ENCODE results near the gene PI4KB.

The PI4KB gene

DNA sequence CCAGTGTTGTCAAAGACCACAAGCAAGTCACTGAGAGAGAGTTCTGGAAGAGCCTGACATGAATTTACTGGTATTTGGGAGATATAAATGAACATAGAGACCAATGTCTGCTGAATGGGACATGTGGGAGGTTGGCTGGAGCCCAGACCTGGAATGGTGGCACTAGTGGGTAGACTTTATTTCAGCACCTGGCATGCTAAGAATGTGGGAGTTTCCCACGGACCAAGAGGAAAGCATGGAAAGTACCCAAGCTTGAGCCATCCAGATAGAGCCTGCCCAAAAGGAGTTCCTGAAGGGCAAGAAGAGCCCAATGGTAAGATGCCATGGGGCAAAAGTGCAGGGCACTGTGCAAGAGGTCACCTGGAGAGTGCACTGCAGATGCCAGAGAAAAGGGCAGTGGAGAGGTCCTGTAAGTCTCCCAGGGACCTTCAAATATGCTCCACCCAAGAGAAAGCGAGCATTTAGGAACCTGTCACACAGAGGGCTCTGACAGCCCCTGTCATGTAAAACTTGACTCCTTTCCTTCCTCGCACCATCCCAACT is 53.2 kb downstream of the PI4KB start:
- no peak for DNase-seq (ENCODE audit: low read depth)
- TF ChIP-seq, protein P1, sequence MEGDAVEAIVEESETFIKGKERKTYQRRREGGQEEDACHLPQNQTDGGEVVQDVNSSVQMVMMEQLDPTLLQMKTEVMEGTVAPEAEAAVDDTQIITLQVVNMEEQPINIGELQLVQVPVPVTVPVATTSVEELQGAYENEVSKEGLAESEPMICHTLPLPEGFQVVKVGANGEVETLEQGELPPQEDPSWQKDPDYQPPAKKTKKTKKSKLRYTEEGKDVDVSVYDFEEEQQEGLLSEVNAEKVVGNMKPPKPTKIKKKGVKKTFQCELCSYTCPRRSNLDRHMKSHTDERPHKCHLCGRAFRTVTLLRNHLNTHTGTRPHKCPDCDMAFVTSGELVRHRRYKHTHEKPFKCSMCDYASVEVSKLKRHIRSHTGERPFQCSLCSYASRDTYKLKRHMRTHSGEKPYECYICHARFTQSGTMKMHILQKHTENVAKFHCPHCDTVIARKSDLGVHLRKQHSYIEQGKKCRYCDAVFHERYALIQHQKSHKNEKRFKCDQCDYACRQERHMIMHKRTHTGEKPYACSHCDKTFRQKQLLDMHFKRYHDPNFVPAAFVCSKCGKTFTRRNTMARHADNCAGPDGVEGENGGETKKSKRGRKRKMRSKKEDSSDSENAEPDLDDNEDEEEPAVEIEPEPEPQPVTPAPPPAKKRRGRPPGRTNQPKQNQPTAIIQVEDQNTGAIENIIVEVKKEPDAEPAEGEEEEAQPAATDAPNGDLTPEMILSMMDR (IDR thresholded peaks at IDR 0.05; ENCODE audit: insufficient read depth, low read depth, low read length, missing control alignments), result no peak
- H3K4me3 ChIP-seq (ENCODE audit: low read length), result no peak overlapping the region

DNA sequence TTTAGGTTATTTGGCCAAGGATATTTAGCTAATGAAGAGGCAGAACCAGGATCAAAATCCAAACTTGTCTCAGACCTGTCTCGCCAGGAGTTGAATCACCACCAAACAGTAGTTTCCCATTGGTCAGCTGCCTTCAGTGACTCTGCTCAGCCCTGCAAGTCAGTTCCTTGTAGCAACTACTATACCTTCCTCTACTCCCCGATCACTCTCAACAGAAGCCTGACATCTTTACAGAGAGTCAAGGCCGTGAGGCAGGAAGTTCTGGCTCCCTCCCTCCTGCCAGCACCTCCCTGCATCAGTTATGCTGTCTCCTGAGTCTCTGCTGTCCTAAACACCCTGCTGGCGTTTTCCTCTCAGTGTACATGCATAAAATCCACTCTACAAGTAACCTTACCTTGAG is 59.5 kb downstream of the PI4KB start:
- TF ChIP-seq, protein P1 (IDR thresholded peaks at IDR 0.05; ENCODE audit: insufficient read depth, low read depth, low read length, missing control alignments), result no peak
- H3K4me3 ChIP-seq (ENCODE audit: low read length), result no peak overlapping the region
- DNase-seq (ENCODE audit: low read depth), result peak; percentile 88

DNA sequence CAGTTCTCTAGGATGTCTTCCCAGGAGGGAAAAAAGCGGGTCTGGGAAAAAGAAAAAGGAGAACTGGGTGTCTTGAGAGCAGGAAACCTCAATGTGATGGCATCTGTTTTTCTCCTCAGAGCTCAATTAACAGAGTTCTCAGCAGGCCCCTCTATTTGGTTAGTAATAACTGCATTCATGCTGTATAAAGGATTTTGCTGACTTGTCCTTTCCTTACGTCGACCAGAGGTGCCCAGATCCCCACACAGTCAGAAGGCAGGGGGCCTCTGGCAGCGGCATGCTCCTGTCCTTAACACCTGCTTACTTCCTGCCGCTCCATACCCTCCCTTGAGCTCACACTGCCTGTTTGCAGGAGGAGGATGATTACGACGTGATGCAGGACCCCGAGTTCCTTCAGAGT is 60.4 kb downstream of the PI4KB start:
- DNase-seq (ENCODE audit: low read depth), result no peak
- no peak overlapping the region for H3K4me3 ChIP-seq (ENCODE audit: low read length)
- TF ChIP-seq, protein P1 (IDR thresholded peaks at IDR 0.05; ENCODE audit: insufficient read depth, low read depth, low read length, missing control alignments), result no peak

DNA sequence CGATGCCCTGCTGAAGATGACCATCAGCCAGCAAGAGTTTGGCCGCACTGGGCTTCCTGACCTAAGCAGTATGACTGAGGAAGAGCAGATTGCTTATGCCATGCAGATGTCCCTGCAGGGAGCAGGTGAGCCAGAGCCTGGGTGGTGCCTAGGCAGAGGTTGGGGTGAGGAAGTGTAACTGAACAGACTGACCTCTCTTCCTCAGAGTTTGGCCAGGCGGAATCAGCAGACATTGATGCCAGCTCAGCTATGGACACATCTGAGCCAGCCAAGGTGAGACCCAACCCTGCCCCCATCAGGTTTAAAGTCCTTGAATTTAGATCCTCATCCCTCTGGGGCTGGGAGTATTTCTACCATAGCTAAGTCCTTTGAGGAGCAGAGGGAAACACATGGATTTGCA is 60.9 kb downstream of the PI4KB start:
- no peak overlapping the region for H3K4me3 ChIP-seq (ENCODE audit: low read length)
- TF ChIP-seq, protein P1 (IDR thresholded peaks at IDR 0.05; ENCODE audit: insufficient read depth, low read depth, low read length, missing control alignments), result no peak
- no peak for DNase-seq (ENCODE audit: low read depth)

DNA sequence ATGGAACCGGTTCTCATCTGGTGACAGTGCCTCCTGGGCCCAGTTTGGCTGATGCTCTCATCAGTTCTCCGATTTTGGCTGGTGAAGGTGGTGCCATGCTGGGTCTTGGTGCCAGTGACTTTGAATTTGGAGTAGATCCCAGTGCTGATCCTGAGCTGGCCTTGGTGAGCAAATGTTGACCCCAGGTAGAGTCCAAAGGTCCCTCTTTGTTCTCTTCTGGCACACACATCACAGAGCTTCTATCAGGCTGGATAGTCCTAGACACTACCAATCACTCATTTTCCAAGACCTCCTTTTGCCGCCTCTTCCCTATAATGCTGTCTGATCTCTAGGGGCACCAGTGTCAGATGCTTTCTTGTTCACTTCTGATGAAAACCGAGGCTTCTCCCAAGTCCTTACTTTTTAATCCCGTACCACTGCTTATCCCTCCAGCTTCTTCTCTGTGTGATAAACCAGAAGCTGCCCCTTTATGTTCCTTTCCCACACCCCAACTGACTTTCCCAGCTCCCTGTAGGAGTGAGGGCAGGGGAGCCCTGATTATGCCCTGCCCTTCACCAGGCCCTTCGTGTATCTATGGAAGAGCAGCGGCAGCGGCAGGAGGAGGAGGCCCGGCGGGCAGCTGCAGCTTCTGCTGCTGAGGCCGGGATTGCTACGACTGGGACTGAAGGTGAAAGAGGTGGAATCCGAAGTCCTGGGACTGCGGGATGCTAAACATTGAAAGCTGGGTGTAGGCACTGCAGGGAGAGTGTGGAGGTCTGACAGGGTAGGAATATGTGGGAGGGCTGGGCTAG is 61.6 kb downstream of the PI4KB start:
- no peak overlapping the region for H3K4me3 ChIP-seq (ENCODE audit: low read length)
- no peak for DNase-seq (ENCODE audit: low read depth)
- TF ChIP-seq, protein P1 (IDR thresholded peaks at IDR 0.05; ENCODE audit: insufficient read depth, low read depth, low read length, missing control alignments), result no peak

DNA sequence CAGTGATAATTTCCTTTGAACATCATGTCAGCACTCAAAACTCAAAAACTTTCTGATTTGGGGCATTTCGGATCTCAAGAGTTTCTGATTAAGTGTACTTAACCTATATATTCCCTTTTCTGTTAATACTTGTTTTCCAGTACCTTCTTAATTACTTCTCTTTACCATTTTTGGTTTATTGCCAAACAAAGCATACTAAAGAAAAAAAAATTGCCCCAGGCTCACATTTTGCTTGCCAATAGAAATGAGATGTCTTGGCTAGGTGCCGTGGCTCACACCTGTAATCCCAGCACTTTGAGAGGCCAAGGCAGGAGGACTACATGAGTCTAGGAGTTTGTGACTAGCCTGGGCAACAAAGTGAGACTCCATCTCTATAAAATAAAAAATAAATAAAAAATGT is 67.9 kb downstream of the PI4KB start:
- peak; percentile 83 for DNase-seq (ENCODE audit: low read depth)
- no peak overlapping the region for H3K4me3 ChIP-seq (ENCODE audit: low read length)
- TF ChIP-seq, protein P1 (IDR thresholded peaks at IDR 0.05; ENCODE audit: insufficient read depth, low read depth, low read length, missing control alignments), result no peak

DNA sequence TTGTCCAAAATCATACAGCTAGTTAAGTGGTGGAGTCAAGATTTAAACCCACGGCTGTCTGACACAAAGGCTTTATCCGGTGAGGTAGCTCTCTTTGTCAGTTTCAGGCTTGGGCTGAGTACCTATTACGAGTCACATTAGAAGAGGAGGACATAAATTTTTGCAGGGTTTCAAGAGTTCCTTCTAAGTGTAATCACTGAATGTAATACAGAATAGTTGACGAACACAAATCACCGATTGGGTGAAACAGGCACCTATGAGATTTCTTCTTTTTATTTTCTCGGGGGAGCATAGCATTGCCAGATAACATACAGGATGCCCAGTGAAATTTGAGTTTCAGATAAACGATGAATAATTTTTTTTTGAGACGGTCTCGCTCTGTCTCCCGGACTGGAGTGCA is 71.8 kb downstream of the PI4KB start:
- TF ChIP-seq, protein P1 (IDR thresholded peaks at IDR 0.05; ENCODE audit: insufficient read depth, low read depth, low read length, missing control alignments), result no peak
- DNase-seq (ENCODE audit: low read depth), result peak; percentile 17

More for the DNA sequence above, 71.8 kb downstream of the PI4KB start:
- peak overlapping the region; percentile 74 for H3K4me3 ChIP-seq (ENCODE audit: low read length)
